Kidney (tissue), 14 donors: ENCODE measurements around the gene EPHB1. TPM values are rescaled to one million over a fixed set of nuclear protein-coding genes. Genes with fewer than 3 reads are reported as not detected.

Experiments used
- DNase-seq, 5 donors: peaks; one replicate each; pipeline ENCODE4 v3.0.0-alpha.2; 2013 to 2020
- FAIRE-seq: peaks from 2 replicates; lab custom pipeline; 2012; peaks lifted over from hg19 to GRCh38; lab: Jason Lieb, UNC
- H3K27ac ChIP-seq, 2 donors: one replicate each; pipeline ENCODE4 v1.7.0; 2013; ENCODE audit warnings: low read depth in 2 of 2, low read length in 2 of 2, inconsistent platforms in 1 of 2
- H3K27me3 ChIP-seq: one replicate; pipeline ENCODE4 v1.7.1; 2013; ENCODE audit warnings: low read length, inconsistent platforms; ENCODE audit not compliant: control insufficient read depth, insufficient read depth
- H3K36me3 ChIP-seq, 3 donors: one replicate each; pipeline versions ENCODE4 v1.7.0 to v1.7.1; 2013; ENCODE audit warnings: low read length in 3 of 3, control low read depth in 1 of 3, inconsistent platforms in 1 of 3; ENCODE audit not compliant: insufficient read depth in 3 of 3, control insufficient read depth in 2 of 3
- H3K4me1 ChIP-seq, 3 donors: one replicate each; pipeline versions ENCODE4 v1.7.0 to v1.7.1; 2013; ENCODE audit warnings: low read length in 3 of 3, inconsistent platforms in 1 of 3, low read depth in 1 of 3; ENCODE audit not compliant: control insufficient read depth in 2 of 3, insufficient read depth in 2 of 3
- H3K4me3 ChIP-seq, 3 donors: one replicate each; pipeline versions ENCODE4 v1.7.0 to v1.8.1; 2013; ENCODE audit warnings: low read length in 3 of 3, control low read depth in 1 of 3, inconsistent platforms in 1 of 3
- H3K9ac ChIP-seq, 3 donors: one replicate each; pipeline versions ENCODE4 v1.7.0 to v1.7.1; 2013; ENCODE audit warnings: low read length in 3 of 3, control low read depth in 1 of 3, inconsistent platforms in 1 of 3
- H3K9me3 ChIP-seq, 3 donors: one replicate each; pipeline versions ENCODE4 v1.7.0 to v1.7.1; 2013; ENCODE audit warnings: low read length in 3 of 3, control low read depth in 1 of 3, inconsistent platforms in 1 of 3; ENCODE audit not compliant: control insufficient read depth in 2 of 3, insufficient read depth in 1 of 3
- CTCF ChIP-seq: IDR thresholded peaks from 3 replicates; pipeline ENCODE4 v1.5.1; 2012; ENCODE audit warnings: mild to moderate bottlenecking, moderate library complexity, borderline replicate concordance; ENCODE audit not compliant: insufficient read depth; ENCODE audit errors: extremely low read depth
- intact Hi-C: fragments of 100-400 bp; cut with DNase I; formaldehyde crosslinking; loops from one replicate; pipeline ENCODE4 v1.11.1; 2022
- polyA plus RNA-seq: library from polyadenylated mRNA; stranded (reverse); fragments of 350-450 nt; fragmentation: Illumina TruSeq; extraction: RNeasy Lipid Tissue Mini Kit (QIAGEN cat#74804); gene quantifications from one replicate; pipeline ENCODE4 v1.2.3, GENCODE V29; 2014; ENCODE audit warnings: low read depth, low replicate concordance; ENCODE audit not compliant: insufficient read depth
- total RNA-seq: library from RNA; stranded (reverse); fragmentation: NEBNext Ultra II Directional; extraction: Animal tissue kit (Norgen Biotek cat#: 25700); gene quantifications from one replicate; pipeline ENCODE4 v1.2.1, GENCODE V29; 2021
- donor health status: control.
- donor health status: control.
- donor health status: control.
- donor health status: control.
- donor health status: control.
- donor health status: DM: yes; HTN: yes; CAD: no.
- donor health status: Normal renal cell carcinoma (clear cell type).

EPHB1 gene
- total and polyA plus RNA-seq, 2 donors from 2014 or later = 0.39 to 3.2 TPM

GRCh38 chr3:134807189-134807588 lies 12.1 kb downstream of the EPHB1 start:
- Histone ChIP-seq H3K4me1 (no peaks in the 10 kb centered on the region), H3K36me3 (no peaks in the 10 kb centered on the region), H3K27ac (no peak overlapping the region), H3K27me3 (no peaks in the 10 kb centered on the region), H3K4me3 (no peak overlapping the region), H3K9ac (no peak overlapping the region), H3K9me3 (no peaks in the 10 kb centered on the region)
- intact Hi-C loops = no loop called here
- no peak for TF ChIP-seq CTCF
- FAIRE-seq = no peak
- DNase-seq = no peak

- no peaks in the 10 kb centered on the region for H3K9me3 ChIP-seq
- no peaks in the 10 kb centered on the region for H3K36me3 ChIP-seq
- DNase-seq = no peak
- no peak overlapping the region for H3K9ac ChIP-seq
- no peak for TF ChIP-seq CTCF
- intact Hi-C loops = no loop called here
- H3K4me1 ChIP-seq = no peaks in the 10 kb centered on the region
- no peaks in the 10 kb centered on the region for H3K27me3 ChIP-seq
- no peak for FAIRE-seq
- H3K27ac ChIP-seq = no peak overlapping the region
- no peak overlapping the region for H3K4me3 ChIP-seq
These were observed 13.8 kb downstream of the EPHB1 start for GRCh38 chr3:134808835-134809234.

GRCh38 chr3:134809427-134810051 lies 14.5 kb downstream of the EPHB1 start:
- Histone ChIP-seq H3K4me1 (no peaks in the 10 kb centered on the region), H3K9me3 (no peaks in the 10 kb centered on the region), H3K27ac (no peak overlapping the region), H3K36me3 (no peaks in the 10 kb centered on the region), H3K9ac (no peak overlapping the region), H3K4me3 (no peak overlapping the region), H3K27me3 (no peaks in the 10 kb centered on the region)
- no peak for FAIRE-seq
- TF ChIP-seq CTCF = no peak
- intact Hi-C loops = no loop called here
- DNase-seq = no peak

- intact Hi-C loops = no loop called here
- FAIRE-seq (no peak), DNase-seq (no peak)
- Histone ChIP-seq H3K27ac (no peak overlapping the region), H3K27me3 (no peaks in the 10 kb centered on the region), H3K36me3 (no peaks in the 10 kb centered on the region), H3K4me3 (no peak overlapping the region), H3K4me1 (no peaks in the 10 kb centered on the region), H3K9ac (no peak overlapping the region), H3K9me3 (no peaks in the 10 kb centered on the region)
- no peak for TF ChIP-seq CTCF
These were observed 15.0 kb downstream of the EPHB1 start for GRCh38 chr3:134810052-134810435.
